HK-2 (cell line): ENCODE results near the gene SPACA6.

Experiments
- DNase-seq: peaks from one replicate; pipeline ENCODE4 v3.0.0-alpha.2; 2018; ENCODE audit not compliant: unreplicated experiment

The SPACA6 gene

DNA sequence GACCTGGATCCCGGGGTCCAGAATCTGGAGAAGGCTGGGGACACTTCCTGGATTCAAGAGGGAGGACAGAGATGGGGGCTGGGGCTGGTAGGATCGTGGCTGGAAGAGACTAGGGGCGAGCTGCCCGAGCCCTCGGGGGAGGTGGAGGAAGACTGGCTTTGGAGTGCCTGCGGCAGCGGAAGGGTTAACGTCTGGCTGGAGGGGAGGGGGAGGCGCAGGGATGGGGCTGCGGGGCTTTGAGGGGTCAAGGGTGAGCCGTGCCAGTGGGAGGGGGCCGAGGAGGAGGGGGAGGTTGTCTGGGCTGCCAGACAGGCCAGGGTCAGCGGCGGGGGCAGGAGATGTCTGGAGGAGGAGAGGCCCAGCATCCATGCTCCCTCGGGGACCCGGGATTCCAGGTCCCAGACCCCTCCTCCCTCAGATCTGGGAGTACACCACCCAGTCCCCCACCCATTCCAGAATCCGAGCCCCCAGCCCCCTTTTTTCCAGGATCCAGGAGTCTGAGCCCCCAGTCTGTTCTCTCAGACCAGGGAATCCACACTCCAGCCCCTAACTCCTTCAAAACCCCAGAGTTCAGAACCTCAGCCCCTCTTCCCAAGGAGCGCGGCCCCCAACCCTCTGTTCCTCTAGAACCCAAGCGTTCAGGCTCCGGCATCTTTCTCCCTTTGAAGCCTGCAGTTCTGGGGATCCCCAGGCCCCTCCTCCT, 3.2 kb upstream of the SPACA6 start:
- DNase-seq, result peak; percentile 55

DNA sequence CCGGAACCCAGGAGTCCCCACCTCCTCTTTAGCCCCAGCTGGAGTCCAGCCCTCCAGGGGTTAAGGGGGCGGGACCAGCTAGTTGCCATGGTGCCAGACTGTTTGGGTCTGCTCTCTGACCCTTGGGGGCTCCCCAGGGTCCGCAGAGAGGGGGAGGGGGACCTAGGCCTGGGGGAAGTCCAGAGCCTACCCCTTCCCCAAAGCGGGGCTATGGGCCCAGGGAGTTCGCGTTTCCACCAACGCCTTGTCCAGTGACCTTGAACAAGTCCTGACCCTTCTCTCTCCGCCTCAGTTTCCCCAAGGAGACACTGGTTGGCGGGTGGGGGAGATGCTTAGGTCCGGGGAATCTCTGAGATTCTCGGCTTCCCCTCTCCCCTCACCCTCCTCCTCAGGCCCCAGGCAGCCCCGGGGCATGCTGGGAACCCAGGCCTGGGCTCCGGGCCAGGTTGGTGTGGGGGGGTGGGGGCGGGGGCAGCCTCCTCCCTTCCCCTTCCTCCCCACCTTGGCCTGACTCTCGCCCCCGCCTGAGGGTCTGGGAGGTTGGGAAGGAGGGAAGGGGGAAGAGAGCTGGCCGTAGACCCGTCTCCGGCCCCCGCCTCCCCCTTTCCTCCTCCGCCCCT, 2.6 kb upstream of the SPACA6 start:
- peak; percentile 76 for DNase-seq

DNA sequence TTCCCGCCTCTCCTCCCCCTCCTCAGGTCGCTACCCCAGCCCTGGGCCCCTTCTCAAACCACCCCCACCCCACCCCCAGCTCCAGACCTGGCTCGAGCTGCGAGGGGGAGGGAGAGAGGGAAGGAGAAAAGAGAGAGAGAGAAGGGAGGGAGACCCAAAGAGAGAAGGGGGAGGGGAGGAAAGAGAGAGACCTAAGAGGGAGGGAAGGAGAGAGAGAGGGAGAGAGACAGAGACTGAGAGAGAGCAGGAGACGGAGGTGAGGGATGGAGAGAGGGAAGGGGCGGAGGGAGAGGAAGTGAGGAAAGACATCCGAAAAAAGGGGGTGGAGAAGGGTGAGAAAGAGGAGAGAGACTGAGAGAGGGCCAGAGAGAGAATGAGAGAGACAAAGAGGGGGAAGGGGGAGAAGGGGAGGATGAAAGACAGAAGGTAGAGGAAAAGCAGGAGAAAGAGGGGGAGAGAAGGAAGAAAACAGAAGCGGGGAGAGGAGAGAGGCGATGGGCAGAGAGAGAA, 2.0 kb upstream of the SPACA6 start:
- no peak for DNase-seq

DNA sequence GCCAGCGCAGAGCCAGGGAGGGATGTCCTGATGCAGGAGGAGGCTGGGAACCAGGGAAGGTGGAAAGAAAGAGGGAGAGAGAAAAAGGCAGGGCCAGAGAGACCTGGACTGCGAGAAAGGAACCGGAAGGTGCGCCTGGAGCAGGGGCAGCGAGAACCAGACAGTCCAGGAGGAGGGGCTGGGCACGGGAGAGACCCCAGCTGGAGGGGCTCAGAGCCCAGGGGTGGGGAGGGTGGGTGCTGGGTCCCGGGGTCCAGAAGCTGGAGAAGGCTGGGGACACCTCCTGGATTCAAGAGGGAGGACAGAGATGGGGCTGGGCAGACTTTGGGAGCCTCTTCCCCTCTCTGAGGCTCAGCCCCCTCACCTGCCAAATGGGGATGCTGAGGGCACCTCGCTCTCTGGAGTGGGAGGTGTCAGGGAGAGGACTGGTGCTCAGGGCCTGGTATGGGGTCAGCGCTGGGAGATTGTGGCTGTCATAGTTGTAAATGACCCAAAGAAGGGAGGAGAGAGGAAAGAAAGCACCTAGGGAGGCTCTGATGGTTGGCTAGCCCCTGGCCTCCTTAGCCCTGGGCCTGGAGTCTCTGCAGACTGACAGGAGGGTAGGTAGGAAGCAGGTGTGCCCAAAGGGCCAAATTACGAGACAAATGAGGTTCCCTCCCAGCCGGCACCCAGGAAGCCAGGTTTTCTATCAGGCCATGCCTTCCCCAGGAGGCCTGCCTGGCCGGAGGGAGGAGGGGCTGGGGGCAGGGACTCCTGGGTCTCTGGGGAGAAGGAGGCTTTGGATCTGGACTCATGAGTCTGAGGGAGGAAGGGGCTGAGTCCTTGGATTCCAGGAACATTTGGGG, 1.3 kb upstream of the SPACA6 start:
- DNase-seq, result no peak

DNA sequence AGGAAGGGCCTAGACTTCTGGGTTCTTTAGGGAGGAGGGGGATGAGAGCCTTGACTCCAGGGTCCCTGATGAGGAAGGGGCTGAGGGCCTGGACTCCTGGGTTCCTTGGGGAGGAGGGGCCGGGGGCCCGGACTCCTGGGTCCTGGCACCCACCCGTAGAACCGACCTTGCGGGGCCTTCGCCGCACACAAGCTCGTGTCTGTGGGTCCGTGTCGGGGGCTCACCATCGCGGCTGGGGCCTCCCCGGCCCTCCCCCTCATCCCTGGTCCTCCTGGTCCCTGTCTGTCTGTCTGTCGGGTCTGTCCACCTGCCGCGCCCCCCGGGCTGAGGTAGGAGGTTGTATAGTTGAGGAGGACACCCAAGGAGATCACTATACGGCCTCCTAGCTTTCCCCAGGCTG, 662 bp upstream of the SPACA6 start:
- DNase-seq, result no peak

DNA sequence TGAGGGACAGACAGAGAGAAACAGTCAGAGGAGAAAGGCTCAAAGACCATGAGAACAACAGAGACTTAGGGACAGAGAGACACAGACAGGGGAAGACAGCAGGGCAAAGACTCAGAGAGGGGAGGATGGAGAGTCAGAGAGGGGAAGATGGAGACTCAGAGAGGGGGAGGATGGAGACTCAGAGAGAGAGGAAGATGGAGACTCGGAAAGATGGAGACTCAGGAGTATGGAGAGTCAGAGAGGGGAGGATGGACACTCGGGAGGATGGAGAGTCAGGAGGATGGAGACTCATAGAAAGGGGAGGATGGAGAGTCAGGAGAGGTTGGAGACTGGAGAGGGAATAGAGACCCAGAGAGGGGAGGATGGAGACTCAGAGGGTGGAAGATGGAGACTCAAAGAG, 689 bp downstream of the SPACA6 start:
- no peak for DNase-seq

DNA sequence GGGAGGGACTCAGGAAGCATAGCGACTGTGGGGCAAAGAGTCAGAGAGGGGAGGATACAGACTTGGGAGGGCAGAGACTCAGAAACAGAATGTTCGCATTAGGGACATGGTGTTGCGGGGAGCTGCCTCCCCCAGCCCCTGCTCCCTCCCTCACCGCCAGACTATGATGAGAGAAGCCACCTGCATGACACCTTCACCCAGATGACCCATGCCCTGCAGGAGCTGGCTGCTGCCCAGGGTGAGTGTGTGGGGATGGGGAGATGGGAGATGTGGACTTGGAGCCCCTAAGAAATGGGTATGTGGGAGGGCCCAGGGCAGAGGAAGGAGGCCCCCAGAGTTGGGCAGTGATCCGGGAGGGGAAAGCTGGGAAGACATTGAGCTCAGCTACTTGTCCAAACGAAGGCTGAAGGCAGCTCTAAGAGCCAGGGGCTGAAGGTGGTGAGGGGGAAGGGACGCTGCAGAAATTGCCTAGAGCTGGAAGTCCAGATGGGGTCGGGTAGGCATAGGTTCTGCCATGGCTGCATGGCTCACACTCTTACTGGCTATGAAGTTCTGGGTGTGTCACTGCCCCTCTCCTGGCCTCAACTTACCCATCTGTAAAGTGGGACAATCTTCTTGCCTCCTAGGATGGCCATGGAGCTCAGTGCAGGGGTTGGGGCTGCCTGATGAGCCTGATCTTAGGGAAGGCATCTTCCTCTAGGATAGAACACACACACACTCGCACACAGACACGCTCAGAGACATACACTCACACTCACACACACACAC, 1.4 kb downstream of the SPACA6 start:
- DNase-seq, result no peak

DNA sequence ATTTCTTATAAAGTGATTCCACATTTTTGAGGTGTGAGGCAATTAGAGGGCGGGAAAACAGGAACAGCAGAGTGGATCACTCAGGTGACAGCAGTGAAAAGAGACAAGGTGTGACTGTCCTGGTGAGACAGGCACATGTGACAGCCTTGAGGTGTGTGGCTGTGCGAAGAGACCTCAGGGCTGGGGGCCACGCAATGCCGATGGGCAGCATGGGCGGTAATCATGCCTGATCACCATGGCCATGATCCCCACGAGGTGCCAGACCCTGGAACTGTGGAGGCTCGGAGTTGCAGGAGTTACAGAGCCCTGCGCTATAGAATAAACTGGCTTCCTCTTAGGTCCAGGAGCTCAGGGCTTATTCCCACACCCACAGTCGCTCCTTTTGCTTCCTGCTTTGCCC, 2.0 kb downstream of the SPACA6 start:
- no peak for DNase-seq

DNA sequence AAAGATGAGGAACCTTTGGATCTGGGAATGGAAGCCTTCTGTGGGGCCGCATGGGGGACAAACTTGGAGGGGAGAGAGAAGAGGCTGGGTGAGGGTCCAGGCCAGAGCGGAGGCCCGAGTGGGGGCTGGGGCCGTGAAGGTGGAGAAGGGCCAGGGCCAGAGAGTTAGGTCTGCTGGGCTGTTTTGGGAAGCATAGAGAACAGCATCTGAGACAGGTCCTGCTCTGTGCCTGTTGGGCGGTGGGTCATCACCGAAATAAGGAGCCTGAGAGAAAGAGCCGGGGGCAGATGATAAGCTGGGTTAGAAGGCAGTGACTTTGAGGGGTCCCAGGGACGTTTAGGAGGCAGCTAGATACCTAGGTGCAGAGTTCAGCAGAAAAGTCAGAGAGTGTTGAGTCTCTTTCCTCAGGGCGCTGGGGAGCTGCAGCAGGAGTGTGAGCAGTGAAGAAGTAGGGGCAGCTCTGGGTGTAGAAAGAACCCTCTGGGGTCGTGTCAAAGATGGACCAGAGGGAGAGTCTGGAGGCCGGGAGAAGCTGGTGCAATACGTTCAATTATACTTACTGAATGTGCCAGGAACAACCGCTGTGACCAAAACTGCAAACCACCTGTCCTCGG, 2.7 kb downstream of the SPACA6 start:
- no peak for DNase-seq

DNA sequence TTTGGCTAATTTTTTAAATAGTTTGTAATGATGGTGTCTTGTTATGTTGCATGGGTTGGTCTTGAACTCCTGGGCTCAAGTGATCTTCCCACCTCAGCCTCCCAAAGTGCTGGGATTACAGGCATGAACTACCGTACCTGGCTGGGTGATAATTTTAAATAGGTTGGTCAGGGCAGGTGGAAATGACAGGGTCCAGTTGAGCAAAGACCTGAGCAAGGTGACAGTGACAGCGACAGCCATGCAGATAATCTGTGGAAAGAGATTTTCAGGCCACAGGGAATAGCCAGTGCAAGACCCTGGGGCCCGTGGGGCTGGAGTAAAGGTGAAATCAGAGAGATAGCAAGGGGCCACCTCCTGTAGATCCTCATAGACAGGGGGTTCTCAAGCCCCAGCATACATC, 3.5 kb downstream of the SPACA6 start:
- DNase-seq, result no peak

DNA sequence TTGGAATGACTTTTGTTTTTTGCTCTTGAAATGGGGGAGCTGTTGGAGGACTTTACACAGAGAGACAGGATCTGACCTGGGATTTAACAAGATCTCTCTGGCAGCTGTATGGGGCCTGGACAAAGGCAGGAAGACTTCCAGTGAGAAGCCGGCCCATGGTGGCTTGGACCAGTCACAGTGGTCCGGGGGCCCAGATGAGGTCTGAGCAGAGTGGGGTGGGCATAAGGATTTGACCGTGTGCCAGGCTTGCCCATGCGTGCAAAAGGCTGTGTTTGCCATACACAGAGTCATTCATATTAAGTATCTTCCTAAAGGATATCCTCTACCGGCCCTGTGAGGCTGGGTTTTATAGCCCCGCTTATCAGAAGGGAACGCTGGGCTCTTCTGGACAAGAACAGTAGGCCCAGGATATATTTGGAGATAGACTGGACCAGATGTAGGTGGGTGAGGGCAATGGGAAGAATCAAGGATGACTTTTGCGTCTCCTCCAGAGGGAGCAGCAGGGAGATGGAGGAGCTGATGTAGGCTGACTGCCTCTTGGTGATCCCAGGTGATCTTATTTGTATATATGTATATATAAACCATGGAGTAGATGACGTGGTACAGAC, 4.1 kb downstream of the SPACA6 start:
- no peak for DNase-seq

DNA sequence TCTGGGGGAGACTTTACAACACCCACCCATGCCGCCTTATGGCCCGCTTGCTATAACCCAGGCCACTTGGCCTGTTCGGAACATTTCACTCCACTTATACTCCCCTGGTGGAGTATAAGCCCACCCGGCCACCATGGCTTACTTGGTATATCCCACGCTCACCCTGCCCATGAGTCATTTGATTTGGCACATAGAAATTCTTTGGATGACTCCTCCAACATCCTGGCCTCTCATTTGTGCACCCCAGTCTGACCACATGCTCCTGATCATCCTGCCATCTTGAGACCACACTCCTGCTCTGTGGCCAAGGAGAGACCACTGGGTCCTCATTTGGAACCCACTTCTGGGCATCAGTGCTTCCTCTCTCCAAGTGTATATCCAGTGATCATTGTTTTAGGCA, 5.2 kb downstream of the SPACA6 start:
- DNase-seq, result no peak

DNA sequence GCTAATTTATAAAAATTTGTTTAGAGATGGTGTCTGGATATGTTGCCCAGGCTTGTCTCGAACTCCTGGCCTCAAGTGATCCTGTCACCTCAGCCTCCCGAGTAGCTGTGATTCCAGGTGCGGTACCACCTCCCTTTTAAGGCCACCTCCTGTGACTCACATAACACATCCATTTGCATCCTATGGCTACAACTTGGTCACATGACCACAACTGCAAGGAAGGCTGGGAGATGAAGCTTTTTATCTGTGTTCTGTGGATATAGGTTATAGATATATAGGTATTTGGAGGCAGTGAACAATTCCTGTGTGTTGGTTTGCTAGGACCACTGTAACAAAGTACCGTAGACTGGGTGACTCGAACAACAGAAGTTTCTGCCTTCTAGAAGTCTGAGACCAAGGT, 6.0 kb downstream of the SPACA6 start:
- DNase-seq, result no peak

DNA sequence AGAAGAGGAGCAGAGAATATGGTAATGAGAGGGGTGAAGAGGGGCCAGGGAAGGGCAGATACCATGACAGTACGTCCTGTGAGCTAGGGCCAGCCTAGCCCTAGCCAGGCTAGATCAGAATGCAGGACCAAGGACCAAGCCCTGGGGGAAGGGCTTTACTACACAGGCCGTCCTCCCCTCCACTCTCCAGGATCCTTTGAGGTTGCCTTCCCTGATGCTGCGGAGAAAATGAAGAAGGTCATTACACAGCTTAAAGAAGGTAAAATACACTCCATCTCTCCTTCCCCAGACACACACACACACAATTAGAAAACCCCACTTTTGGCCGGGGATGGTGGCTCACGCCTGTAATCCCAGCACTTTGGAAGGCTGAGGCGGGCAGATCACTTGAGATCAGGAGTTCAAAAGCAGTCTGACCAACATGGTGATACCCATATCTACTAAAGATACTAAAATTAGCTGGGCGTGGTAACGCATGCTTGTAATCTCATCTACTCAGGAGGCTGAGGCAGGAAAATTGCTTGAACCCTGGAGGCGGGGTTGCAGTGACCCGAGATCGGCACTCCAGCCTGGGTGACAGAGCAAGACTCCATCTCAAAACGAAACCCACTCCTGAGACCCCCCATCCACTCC, 8.5 kb downstream of the SPACA6 start:
- no peak for DNase-seq

DNA sequence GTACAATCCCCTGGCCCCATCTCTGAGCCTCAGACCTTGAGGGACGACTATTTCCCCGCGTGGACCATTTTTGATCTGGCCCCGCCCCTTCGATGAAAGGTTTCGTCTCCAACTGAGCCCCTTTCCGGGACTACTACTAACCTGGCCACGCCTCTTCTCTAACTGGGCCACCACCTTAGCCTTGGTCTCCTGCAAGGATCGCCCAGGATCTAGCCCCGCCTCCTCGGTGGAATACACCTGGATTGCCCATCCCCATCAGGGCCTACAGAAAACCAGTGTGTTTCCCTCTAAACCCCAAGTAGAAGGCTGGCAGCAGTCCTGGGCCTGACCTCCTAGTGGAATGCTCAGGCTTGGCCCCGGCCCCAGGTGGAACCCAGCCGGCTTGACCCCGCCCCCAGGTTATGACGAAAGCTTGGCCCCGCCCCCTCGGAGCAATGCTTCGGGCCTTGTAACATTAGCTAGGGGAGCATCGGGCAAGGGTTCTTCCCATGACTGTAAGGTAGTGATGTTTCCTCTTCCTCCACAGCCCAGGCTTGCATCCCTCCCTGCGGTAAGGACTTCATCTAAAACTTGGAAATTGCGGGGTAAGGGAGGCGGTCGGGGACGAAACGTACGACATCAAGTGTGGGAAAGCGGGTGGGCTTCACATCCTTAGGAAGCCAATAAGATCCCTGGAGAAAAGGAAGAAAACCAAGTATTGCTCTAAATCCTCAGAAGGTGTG, 9.1 kb downstream of the SPACA6 start:
- no peak for DNase-seq

DNA sequence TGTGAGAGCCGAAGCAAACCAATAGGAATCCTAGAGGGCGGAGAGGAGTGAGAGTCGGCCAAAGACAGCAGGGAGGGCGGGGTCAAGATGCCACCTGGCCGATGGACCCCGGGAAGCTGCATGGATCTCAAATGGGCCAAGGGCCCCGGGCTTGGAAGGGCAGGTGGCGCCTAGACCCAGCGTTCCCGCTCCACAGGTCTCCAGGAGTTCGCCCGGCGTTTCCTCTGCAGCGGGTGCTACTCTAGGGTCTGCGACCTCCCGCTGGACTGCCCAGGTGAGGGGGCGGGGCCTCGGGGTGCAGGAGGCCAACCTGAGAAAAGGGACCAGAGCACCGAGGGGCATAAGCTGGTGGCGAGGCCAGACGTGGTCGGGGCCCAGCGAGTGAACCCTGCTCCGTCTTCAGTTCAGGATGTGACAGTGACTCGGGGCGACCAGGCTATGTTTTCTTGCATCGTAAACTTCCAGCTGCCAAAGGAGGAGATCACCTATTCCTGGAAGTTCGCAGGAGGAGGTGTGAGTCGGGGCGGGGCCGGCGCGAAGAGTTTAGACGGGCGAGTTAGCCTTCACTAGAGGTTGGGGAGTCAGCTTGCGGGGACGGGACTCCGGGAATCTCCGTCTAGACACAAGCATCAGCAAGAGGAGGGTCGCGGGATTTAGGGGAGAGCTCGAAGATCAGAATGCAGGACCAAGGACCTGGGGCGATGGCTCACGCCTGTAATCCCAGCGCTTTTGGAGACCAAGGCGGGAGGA, 9.9 kb downstream of the SPACA6 start:
- no peak for DNase-seq

DNA sequence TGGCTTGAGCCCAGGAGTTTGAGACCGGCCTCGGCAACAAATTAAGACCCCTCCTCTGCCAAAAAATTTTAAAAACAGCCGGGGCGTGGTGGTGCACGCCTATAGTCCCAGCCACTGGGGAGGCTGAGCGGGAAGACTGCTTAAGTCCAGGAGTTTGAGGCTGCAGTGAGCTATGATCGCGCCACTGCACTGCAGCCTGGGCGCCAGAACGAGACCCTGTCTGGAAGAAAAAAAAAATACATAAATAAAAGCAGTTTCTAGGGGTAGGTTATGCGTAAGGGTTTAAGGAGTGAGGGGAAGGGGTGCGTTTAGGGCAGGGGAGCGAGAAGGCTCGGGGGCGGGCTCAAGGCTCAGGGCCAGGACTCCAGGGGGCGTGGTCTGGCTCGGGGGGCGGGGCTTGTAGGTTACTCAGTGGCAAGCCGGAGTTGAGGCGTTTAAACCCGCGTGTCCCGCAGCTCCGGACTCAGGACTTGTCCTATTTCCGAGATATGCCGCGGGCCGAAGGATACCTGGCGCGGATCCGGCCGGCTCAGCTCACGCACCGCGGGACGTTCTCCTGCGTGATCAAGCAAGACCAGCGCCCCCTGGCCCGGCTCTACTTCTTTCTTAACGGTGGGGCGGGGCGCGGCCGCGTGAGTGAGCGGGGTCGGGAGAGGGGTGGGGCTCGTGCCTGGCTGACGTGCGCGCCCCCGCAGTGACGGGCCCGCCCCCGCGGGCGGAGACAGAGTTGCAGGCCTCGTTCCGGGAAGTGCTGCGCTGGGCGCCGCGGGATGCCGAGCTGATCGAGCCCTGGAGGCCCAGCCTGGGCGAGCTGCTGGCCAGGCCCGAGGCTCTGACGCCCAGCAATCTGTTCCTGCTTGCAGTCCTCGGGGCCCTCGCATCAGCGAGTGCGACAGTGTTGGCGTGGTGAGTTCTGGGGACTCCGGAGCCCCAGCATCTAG, 10.7 kb downstream of the SPACA6 start:
- DNase-seq, result peak; percentile 87

DNA sequence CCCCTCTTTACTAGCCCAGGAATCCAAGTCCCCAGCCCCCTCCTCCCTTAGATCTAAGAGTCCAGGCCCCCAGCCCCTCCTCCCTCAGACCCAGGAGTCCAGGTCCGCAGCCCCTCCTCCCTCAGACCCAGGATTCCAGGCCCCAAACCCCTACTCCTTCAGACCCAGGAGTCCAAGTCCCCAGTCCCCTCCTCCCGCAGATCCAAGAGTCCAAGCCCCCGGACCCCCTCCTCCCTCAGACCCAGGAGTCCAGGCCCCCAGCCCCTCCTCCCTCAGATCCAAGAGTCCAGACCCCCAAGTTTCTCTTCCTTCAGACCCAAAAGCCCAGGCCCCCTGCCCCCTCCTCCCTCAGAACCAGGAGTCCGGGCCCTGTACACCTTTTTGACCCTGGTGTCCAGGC, 11.5 kb downstream of the SPACA6 start:
- DNase-seq, result no peak
